ENCODE measurements around the gene SDK1.
"Not testable (repeated sequence)": the region's sequence is repeated elsewhere in the genome, so short reads cannot be mapped to it uniquely, and the experiment has no call there.

DNA sequence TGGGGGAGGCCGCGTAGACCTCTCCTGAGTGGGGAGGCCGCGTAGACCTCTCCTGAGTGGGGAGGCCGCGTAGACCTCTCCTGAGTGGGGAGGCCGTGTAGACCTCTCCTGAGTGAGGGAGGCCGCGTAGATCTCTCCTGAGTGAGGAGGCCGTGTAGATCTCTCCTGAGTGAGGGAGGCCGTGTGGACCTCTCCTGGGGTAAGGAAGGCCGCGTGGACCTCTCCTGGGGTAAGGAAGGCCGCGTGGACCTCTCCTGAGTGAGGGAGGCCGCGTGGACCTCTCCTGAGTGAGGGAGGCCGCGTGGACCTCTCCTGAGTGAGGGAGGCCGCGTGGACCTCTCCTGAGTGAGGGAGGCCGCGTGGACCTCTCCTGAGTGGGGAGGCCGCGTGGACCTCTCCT is 963.2 kb downstream of the SDK1 start:
- TF ChIP-seq, protein P1, sequence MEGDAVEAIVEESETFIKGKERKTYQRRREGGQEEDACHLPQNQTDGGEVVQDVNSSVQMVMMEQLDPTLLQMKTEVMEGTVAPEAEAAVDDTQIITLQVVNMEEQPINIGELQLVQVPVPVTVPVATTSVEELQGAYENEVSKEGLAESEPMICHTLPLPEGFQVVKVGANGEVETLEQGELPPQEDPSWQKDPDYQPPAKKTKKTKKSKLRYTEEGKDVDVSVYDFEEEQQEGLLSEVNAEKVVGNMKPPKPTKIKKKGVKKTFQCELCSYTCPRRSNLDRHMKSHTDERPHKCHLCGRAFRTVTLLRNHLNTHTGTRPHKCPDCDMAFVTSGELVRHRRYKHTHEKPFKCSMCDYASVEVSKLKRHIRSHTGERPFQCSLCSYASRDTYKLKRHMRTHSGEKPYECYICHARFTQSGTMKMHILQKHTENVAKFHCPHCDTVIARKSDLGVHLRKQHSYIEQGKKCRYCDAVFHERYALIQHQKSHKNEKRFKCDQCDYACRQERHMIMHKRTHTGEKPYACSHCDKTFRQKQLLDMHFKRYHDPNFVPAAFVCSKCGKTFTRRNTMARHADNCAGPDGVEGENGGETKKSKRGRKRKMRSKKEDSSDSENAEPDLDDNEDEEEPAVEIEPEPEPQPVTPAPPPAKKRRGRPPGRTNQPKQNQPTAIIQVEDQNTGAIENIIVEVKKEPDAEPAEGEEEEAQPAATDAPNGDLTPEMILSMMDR (IDR thresholded peaks at IDR 0.05): not testable (repeated sequence)
- TF ChIP-seq POLR2A (IDR thresholded peaks at IDR 0.05): not testable (repeated sequence)
